Astrocyte (in vitro differentiated cells and primary cell): ENCODE measurements around the gene MBD5. TPM values are rescaled to one million over a fixed set of nuclear protein-coding genes. Genes with fewer than 3 reads are reported as not detected.
"Not testable (repeated sequence)": the region's sequence is repeated elsewhere in the genome, so short reads cannot be mapped to it uniquely, and the experiment has no call there.

ENCODE experiments used
- DNase-seq: peaks from one replicate; pipeline ENCODE4 v3.0.0-alpha.2; 2010; ENCODE audit warnings: low read depth
- FAIRE-seq: peaks from 2 replicates; lab custom pipeline; 2011; peaks lifted over from hg19 to GRCh38; lab: Jason Lieb, UNC
- H2AFZ ChIP-seq: 2 replicates; pipeline ENCODE4 v1.6.0; 2012; ENCODE audit warnings: low read depth, low read length, inconsistent platforms
- H3K27ac ChIP-seq: 2 replicates; pipeline ENCODE4 v1.5.1; 2011; ENCODE audit warnings: low read depth, low read length, inconsistent platforms
- H3K27me3 ChIP-seq: 2 replicates; pipeline ENCODE4 v1.6.0; 2011; ENCODE audit warnings: low read length, inconsistent platforms; ENCODE audit not compliant: insufficient read depth
- H3K36me3 ChIP-seq: 2 replicates; pipeline ENCODE4 v1.5.1; 2011; ENCODE audit warnings: low read length, inconsistent platforms; ENCODE audit not compliant: insufficient read depth
- H3K4me1 ChIP-seq: 2 replicates; pipeline ENCODE4 v1.5.1; 2011; ENCODE audit warnings: low read length, inconsistent platforms; ENCODE audit not compliant: insufficient read depth
- H3K4me2 ChIP-seq: 2 replicates; pipeline ENCODE4 v1.6.0; 2012; ENCODE audit warnings: low read length, inconsistent platforms
- H3K4me3 ChIP-seq: 2 replicates; pipeline ENCODE4 v1.5.1; 2011; ENCODE audit warnings: low read depth, mild to moderate bottlenecking, low read length, inconsistent platforms; ENCODE audit not compliant: insufficient read depth
- H3K79me2 ChIP-seq: 2 replicates; pipeline ENCODE4 v1.6.0; 2012; ENCODE audit warnings: mild to moderate bottlenecking, low read length, inconsistent platforms; ENCODE audit not compliant: insufficient read depth
- H3K9ac ChIP-seq: 2 replicates; pipeline ENCODE4 v1.6.0; 2012; ENCODE audit warnings: mild to moderate bottlenecking, low read length, inconsistent platforms
- H3K9me3 ChIP-seq: 2 replicates; pipeline ENCODE4 v1.5.1; 2012; ENCODE audit warnings: low read depth, mild to moderate bottlenecking, low read length, inconsistent platforms; ENCODE audit not compliant: insufficient read depth
- H4K20me1 ChIP-seq: 2 replicates; pipeline ENCODE4 v1.6.0; 2012; ENCODE audit warnings: low read length, inconsistent platforms; ENCODE audit not compliant: insufficient read depth
- H3K27ac Mint-ChIP-seq: one replicate; pipeline ENCODE4 v1.8.0; 2021; ENCODE audit warnings: mild to moderate bottlenecking, mixed read lengths; ENCODE audit not compliant: unreplicated experiment
- H3K27me3 Mint-ChIP-seq: one replicate; pipeline ENCODE4 v1.8.0; 2021; ENCODE audit warnings: low read depth, mixed read lengths; ENCODE audit not compliant: unreplicated experiment
- H3K36me3 Mint-ChIP-seq: one replicate; pipeline ENCODE4 v1.8.0; 2021; ENCODE audit warnings: low read depth, mixed read lengths; ENCODE audit not compliant: unreplicated experiment
- H3K4me1 Mint-ChIP-seq: one replicate; pipeline ENCODE4 v1.8.0; 2021; ENCODE audit warnings: low read depth, mixed read lengths; ENCODE audit not compliant: unreplicated experiment
- H3K4me3 Mint-ChIP-seq: one replicate; pipeline ENCODE4 v1.8.0; 2021; ENCODE audit warnings: mild to moderate bottlenecking, moderate library complexity, mixed read lengths; ENCODE audit not compliant: unreplicated experiment
- H3K9me3 Mint-ChIP-seq: one replicate; pipeline ENCODE4 v1.8.0; 2021; ENCODE audit warnings: mild to moderate bottlenecking, mixed read lengths; ENCODE audit not compliant: unreplicated experiment
- CTCF ChIP-seq: IDR thresholded peaks from 2 replicates; pipeline ENCODE4 v1.5.1; 2011; ENCODE audit warnings: low read depth, mild to moderate bottlenecking, inconsistent platforms, low read length, moderate library complexity; ENCODE audit not compliant: insufficient read depth
- EZH2 ChIP-seq: IDR thresholded peaks from 2 replicates; pipeline ENCODE4 v1.6.1; 2012; ENCODE audit warnings: mild to moderate bottlenecking, low read length, inconsistent platforms; ENCODE audit not compliant: insufficient read depth
- total RNA-seq: library from RNA; stranded (reverse); gene quantifications from 2 replicates; pipeline ENCODE4 v1.2.1, GENCODE V29; 2021

The MBD5 gene
- total RNA-seq, 1 donor from 2014 or later, result 53.6 TPM

- Histone ChIP-seq H3K4me1 (no peaks in the 10 kb centered on the region), H3K9ac (no peak overlapping the region), H3K27ac (no peak overlapping the region), H3K4me2 (no peak overlapping the region), H3K27me3 (no peaks in the 10 kb centered on the region), H3K79me2 (peaks cover 53% of the 10 kb centered on the region), H3K36me3 (no peaks in the 10 kb centered on the region), H3K4me3 (no peak overlapping the region), H3K9me3 (no peaks in the 10 kb centered on the region), H2AFZ (no peak overlapping the region), H4K20me1 (peaks cover 26% of the 10 kb centered on the region)
- no peak for TF ChIP-seq CTCF
- no peak for TF ChIP-seq EZH2
- no peak overlapping the region for H3K27ac Mint-ChIP-seq
- FAIRE-seq, result no peak
- H3K9me3 Mint-ChIP-seq, result peaks cover 3% of the 10 kb centered on the region
- H3K27me3 Mint-ChIP-seq, result no peaks in the 10 kb centered on the region
- H3K4me1 Mint-ChIP-seq, result no peaks in the 10 kb centered on the region
- peaks cover 13% of the 10 kb centered on the region for H3K36me3 Mint-ChIP-seq
- no peak overlapping the region for H3K4me3 Mint-ChIP-seq
- DNase-seq, result no peak
These were observed 20.8 kb upstream of the MBD5 start for GRCh38 chr2:148000095-148000494.

GRCh38 chr2:148002420-148002819 lies 18.5 kb upstream of the MBD5 start:
- not testable (repeated sequence) for H3K4me1 ChIP-seq, FAIRE-seq, H3K27ac ChIP-seq, DNase-seq, H3K9me3 ChIP-seq, H3K4me3 ChIP-seq, H3K36me3 Mint-ChIP-seq, H3K9me3 Mint-ChIP-seq, H2AFZ ChIP-seq, H3K9ac ChIP-seq, H3K36me3 ChIP-seq, H3K4me1 Mint-ChIP-seq, H3K4me2 ChIP-seq, H3K27me3 ChIP-seq, H3K27ac Mint-ChIP-seq, H3K4me3 Mint-ChIP-seq, H3K27me3 Mint-ChIP-seq
- peaks cover 38% of the 10 kb centered on the region for H4K20me1 ChIP-seq
- H3K79me2 ChIP-seq, result peaks cover 57% of the 10 kb centered on the region

- Histone ChIP-seq H3K9me3 (no peaks in the 10 kb centered on the region), H3K4me2 (no peak overlapping the region), H3K4me3 (no peak overlapping the region), H3K4me1 (no peaks in the 10 kb centered on the region), H2AFZ (no peak overlapping the region), H3K9ac (no peak overlapping the region), H3K27me3 (no peaks in the 10 kb centered on the region), H3K79me2 (peaks cover 79% of the 10 kb centered on the region), H3K27ac (no peak overlapping the region), H3K36me3 (no peaks in the 10 kb centered on the region), H4K20me1 (peaks cover 38% of the 10 kb centered on the region)
- TF ChIP-seq EZH2, result no peak
- TF ChIP-seq CTCF, result no peak
- Mint-ChIP-seq H3K27ac (no peak overlapping the region), H3K27me3 (no peaks in the 10 kb centered on the region), H3K9me3 (peaks cover 3% of the 10 kb centered on the region), H3K36me3 (peaks cover 3% of the 10 kb centered on the region), H3K4me1 (peaks cover 2% of the 10 kb centered on the region), H3K4me3 (no peak overlapping the region)
- FAIRE-seq (no peak), DNase-seq (no peak)
These were observed 14.5 kb upstream of the MBD5 start for GRCh38 chr2:148006249-148007007.
